VCaP (cell line): ENCODE data around the gene MORN1.
"Not testable (repeated sequence)": the region's sequence is repeated elsewhere in the genome, so short reads cannot be mapped to it uniquely, and the experiment has no call there.

ENCODE experiments used
- H3K27ac ChIP-seq: fragments of 450-650 bp; 2 replicates; pipeline ENCODE4 v1.5.1; 2017
- CTCF ChIP-seq: fragments of 450-650 bp; conservative IDR thresholded peaks from 2 replicates; pipeline ENCODE4 v1.5.1; 2017; ENCODE audit warnings: mild to moderate bottlenecking, moderate library complexity

The MORN1 gene

DNA sequence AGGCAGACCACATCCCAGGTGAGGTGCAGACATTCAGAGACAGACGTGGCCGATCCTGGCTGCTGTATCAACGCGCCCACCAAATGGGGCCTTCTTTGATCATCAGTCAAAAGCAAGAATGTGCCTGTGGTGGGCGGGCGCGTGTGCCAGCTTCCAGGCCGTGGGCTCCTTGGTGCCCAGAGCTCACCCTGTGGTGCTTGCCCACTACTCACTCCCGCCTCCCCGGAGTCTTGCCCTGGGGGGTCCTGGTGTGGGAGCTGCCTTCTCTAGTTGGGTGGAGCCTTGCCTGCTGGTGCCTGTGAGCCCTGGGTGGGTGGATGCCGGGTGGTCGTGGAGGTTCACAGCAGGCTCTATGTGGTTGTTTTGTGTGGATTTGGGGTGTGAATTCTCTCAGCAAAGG lies 92.7 kb downstream of the MORN1 start:
- no peak for TF ChIP-seq CTCF
- no peak overlapping the region for H3K27ac ChIP-seq

DNA sequence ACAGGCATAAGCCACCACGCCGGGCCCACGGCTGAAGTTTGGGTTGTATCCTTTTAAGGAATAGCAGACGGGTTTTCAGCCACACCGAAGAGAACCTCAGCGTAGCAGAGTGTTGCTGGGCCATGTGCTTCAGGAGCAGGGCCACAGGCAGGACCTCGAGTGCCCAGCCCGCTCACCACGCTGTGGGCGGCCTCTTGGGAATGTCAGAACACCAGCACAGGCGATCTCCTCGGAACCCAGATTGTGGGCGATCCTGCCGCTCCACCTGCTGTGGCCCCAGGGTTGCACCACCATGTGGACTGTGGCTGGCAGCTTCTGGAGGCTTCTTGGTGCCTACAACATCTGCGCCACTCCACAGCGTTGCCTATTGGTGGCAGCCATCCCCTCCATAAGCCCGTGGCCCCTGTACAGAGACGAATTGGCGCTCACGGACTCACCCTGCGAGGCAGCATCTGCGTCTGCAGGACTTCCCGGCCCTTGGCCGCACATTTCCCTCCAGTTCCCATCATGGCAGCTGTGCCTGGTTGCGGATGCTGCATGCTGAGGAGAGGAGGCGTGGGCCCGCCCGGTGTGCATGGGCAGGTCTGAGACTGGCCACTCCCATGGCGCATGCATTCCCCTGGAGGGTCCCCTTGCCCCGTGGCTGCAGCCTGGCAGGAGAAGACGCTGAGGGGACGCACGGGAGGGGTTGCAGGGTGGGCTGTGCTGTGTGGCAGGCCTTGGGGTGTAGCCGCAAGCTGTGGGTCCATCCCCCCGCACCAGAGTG lies 93.9 kb downstream of the MORN1 start:
- H3K27ac ChIP-seq = no peak overlapping the region
- TF ChIP-seq CTCF = no peak

DNA sequence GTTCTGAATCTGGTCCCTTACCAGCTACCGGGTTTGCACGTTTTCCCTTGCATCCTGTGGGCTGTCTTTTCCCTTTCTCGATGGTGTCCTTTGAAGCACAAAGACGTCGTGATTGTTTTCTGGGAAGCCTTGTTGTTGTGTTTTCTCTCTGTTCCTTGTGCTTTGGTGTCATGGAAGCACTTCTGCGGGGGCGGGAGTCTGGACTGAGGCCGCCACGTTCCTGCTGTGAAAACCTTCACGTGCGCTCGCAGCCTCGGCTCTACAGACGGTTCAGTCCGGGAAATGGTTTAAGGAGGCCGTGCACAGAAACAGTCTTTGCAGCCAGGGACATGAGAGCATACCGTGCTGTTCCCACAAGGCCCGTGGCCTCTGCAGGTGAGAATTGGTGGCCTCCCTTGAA lies 94.7 kb downstream of the MORN1 start:
- H3K27ac ChIP-seq = no peak overlapping the region
- TF ChIP-seq CTCF = no peak

DNA sequence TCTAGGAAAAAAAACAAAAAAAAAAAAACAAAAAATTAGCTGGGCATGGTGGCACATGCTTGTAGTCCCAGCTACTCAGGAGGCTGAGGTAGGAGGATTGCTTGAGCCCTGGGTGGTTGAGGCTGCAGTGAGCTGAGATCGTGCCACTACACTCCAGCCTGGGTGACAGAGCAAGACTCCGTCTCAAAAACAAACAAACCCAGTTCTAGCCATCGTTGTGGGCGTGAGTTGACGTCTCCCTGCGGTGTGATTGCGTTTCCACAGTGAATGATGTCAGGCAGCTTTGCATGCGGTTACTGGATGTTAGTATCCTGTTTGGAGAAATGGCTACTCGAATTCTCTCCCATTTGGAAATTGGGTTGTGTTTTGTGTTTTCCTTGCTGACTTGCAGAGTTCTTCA lies 95.1 kb downstream of the MORN1 start:
- H3K27ac ChIP-seq = not testable (repeated sequence)

DNA sequence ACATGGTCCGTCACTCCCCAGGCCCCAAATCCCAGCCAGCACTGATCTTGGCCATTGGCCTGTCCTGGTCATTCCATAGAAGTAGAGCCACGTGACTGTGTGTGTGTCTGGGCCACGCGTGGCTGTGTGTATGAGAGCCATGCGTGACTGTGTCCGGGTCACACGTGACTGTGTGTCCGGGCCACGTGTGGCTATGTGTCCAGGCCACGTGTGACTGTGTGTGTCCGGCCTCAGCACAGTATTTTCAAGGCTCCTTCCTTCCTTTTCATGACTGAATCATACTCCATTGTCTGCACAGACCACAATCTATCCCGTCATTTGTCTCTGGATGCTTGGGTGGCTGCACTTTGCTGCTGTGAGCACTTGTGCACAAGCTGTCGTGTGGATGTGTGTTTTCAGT lies 95.8 kb downstream of the MORN1 start:
- TF ChIP-seq CTCF = no peak
- no peak overlapping the region for H3K27ac ChIP-seq

DNA sequence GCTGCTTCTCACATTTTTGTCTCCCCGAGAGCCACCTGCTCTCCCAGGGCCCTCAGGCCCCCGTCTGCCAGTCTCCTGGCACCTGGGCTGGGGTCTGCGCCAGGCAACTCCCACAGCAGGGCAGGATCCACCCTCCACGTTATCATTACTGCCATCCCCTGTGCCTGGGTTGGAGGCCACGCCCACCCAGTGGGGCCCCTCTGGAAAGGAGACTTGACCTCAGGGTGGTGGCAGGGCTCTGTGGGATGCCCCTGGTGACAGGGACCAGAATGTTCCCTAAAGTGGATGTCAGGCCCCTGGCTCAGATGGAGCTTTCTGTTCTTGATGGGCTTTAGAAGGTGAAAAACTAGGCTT lies 96.7 kb downstream of the MORN1 start:
- H3K27ac ChIP-seq = no peak overlapping the region
- no peak for TF ChIP-seq CTCF

- H3K27ac ChIP-seq = no peak overlapping the region
- TF ChIP-seq CTCF = no peak
These were observed 97.2 kb downstream of the MORN1 start for GRCh38 chr1:2294033-2294724.
